PC-9 (cell line): ENCODE measurements around the gene HMX1.

Experiments
- CTCF ChIP-seq: fragments of 200-600 bp; sonication (generic); conservative IDR thresholded peaks from 2 replicates; pipeline ENCODE4 v1.6.1; 2017; ENCODE audit warnings: mixed run types, antibody characterized with exemption, mild to moderate bottlenecking, moderate library complexity
- EZH2 ChIP-seq: fragments of 200-600 bp; sonication (generic); IDR thresholded peaks from 2 replicates; pipeline ENCODE4 v1.8.0; 2017; ENCODE audit warnings: antibody characterized with exemption, low read depth

GRCh38 chr4:8818063-8818881 lies 53.4 kb downstream of the HMX1 start:
- TF ChIP-seq CTCF (no peak), EZH2 (no peak)
